Endothelial cell of umbilical vein (primary cell): ENCODE measurements around the gene EPHX1. TPM values are rescaled to one million over a fixed set of nuclear protein-coding genes. Genes with fewer than 3 reads are reported as not detected.

Experiments used
- BruUV-seq: library from RNA; stranded (reverse); fragments of 400-500 nt; replicated peaks from 2 replicates; lab custom pipeline; 2021; lab: Mats Ljungman, UMichigan
- CTCF ChIA-PET: fragments of 300-600, 350-600 bp; sonication (Branson Sonifier 250); formaldehyde crosslinking; loops from one replicate; lab custom pipeline; 2021; ENCODE audit warnings: antibody characterized with exemption, inconsistent platforms; lab: Charles Lee
- POLR2A ChIA-PET: fragments of 300-600, 350-600 bp; sonication (Branson Sonifier 250); formaldehyde crosslinking; loops from one replicate; lab custom pipeline; 2021; ENCODE audit warnings: antibody characterized with exemption, inconsistent platforms; lab: Charles Lee
- DNase-seq: peaks from one replicate; pipeline ENCODE4 v3.0.0-alpha.2; 2011; ENCODE audit warnings: low read depth, low spot score
- FAIRE-seq: peaks from 2 replicates; lab custom pipeline; 2011; peaks lifted over from hg19 to GRCh38; lab: Jason Lieb, UNC
- H2AFZ ChIP-seq: 2 replicates; pipeline ENCODE4 v1.6.0; 2012; ENCODE audit warnings: low read depth, low read length, control low read depth, inconsistent platforms
- H3K27ac ChIP-seq: 2 replicates; pipeline ENCODE4 v1.5.1; 2011; ENCODE audit warnings: low read depth, mild to moderate bottlenecking, control low read depth, low read length, moderate library complexity; ENCODE audit not compliant: insufficient read depth
- H3K27me3 ChIP-seq, 2 experiments: 2 replicates each; pipeline versions ENCODE4 v1.6.0 to v1.6.1; 2011; ENCODE audit warnings: low read length in 2 of 2, mixed read lengths in 1 of 2; ENCODE audit not compliant: control insufficient read depth in 2 of 2, insufficient read depth in 2 of 2
- H3K36me3 ChIP-seq, 2 experiments: 2 replicates in 1 of 2; 3 replicates in 1 of 2; pipeline ENCODE4 v1.5.1; 2011; ENCODE audit warnings: low read length in 2 of 2, mild to moderate bottlenecking in 1 of 2, moderate library complexity in 1 of 2; ENCODE audit not compliant: control insufficient read depth in 2 of 2, insufficient read depth in 2 of 2; ENCODE audit errors: extremely low read depth in 1 of 2
- H3K4me1 ChIP-seq: 3 replicates; pipeline ENCODE4 v1.5.1; 2011; ENCODE audit warnings: mild to moderate bottlenecking, low read length; ENCODE audit not compliant: control insufficient read depth, insufficient read depth; ENCODE audit errors: extremely low read depth
- H3K4me2 ChIP-seq: 2 replicates; pipeline ENCODE4 v1.6.1; 2011; ENCODE audit warnings: low read length, control low read depth, mixed read lengths; ENCODE audit not compliant: insufficient read depth
- H3K4me3 ChIP-seq, 3 experiments: fragments of 200-600 bp in 1 of 3; sonication (generic), shearing (Covaris generic) in 1 of 3; replicated peaks in 1 of 3; 2 replicates each; pipeline ENCODE4 v1.5.1; 2011 to 2016; ENCODE audit warnings: control low read depth in 3 of 3, low read length in 3 of 3, mild to moderate bottlenecking in 2 of 3, inconsistent platforms in 1 of 3, low read depth in 1 of 3, moderate library complexity in 1 of 3; ENCODE audit not compliant: insufficient read depth in 1 of 3
- H3K79me2 ChIP-seq: 2 replicates; pipeline ENCODE4 v1.6.0; 2012; ENCODE audit warnings: low read length, inconsistent platforms; ENCODE audit not compliant: control insufficient read depth, insufficient read depth
- H3K9ac ChIP-seq: replicated peaks from 2 replicates; pipeline ENCODE3; 2011; ENCODE audit warnings: low read length, control low read depth; ENCODE audit not compliant: insufficient read depth; ENCODE audit errors: extremely low read depth
- H3K9me1 ChIP-seq: replicated peaks from 3 replicates; pipeline ENCODE4 v1.6.0; 2011; ENCODE audit warnings: mild to moderate bottlenecking, low read length; ENCODE audit not compliant: control insufficient read depth, insufficient read depth; ENCODE audit errors: extremely low read depth
- H3K9me3 ChIP-seq: replicated peaks from 2 replicates; pipeline ENCODE4 v1.5.1; 2012; ENCODE audit warnings: low read length, inconsistent platforms; ENCODE audit not compliant: control insufficient read depth, insufficient read depth
- H4K20me1 ChIP-seq: replicated peaks from 2 replicates; pipeline ENCODE3; 2011; ENCODE audit warnings: mild to moderate bottlenecking, low read length; ENCODE audit not compliant: control insufficient read depth, insufficient read depth; ENCODE audit errors: extremely low read depth
- EZH2 ChIP-seq: IDR thresholded peaks from 2 replicates; pipeline ENCODE4 v1.6.1; 2012; ENCODE audit warnings: borderline replicate concordance, low read depth, mild to moderate bottlenecking, moderate library complexity, low read length, inconsistent platforms; ENCODE audit not compliant: severe bottlenecking
- FOS ChIP-seq: IDR thresholded peaks from 2 replicates; pipeline ENCODE4 v1.6.1; 2011; ENCODE audit warnings: mild to moderate bottlenecking, low read length, moderate library complexity, borderline replicate concordance; ENCODE audit not compliant: insufficient read depth
- GATA2 ChIP-seq: IDR thresholded peaks from 2 replicates; pipeline ENCODE4 v1.7.0; 2011; ENCODE audit warnings: low read depth, mild to moderate bottlenecking, moderate library complexity, mixed read lengths, low read length; ENCODE audit not compliant: insufficient read length, insufficient read depth
- JUN ChIP-seq: IDR thresholded peaks from 2 replicates; pipeline ENCODE4 v1.6.1; 2011; ENCODE audit warnings: borderline replicate concordance, low read depth; ENCODE audit not compliant: insufficient read length, insufficient read depth
- MYC ChIP-seq: IDR thresholded peaks from one replicate; pipeline ENCODE4 v1.6.1; 2011; ENCODE audit warnings: mild to moderate bottlenecking, low read depth, low read length
- POLR2A ChIP-seq: IDR thresholded peaks from 2 replicates; pipeline ENCODE4 v1.6.1; 2012; ENCODE audit warnings: low read depth, mild to moderate bottlenecking, control low read depth, low read length
- POLR2AphosphoS5 ChIP-seq: IDR thresholded peaks from 2 replicates; pipeline ENCODE4 v1.6.1; 2012; ENCODE audit warnings: low read depth, mild to moderate bottlenecking, control low read depth, low read length, moderate library complexity; ENCODE audit not compliant: insufficient read depth
- dilution Hi-C: fragments of 300-500 bp; cut with MboI; formaldehyde crosslinking; loops from one replicate; pipeline ENCODE4 v1.15.0; 2019; ENCODE audit warnings: low sequenced_read_pairs; ENCODE audit not compliant: extremely low pct_ligation_motif_present
- intact Hi-C: fragments of 100-400 bp; cut with micrococcal nuclease; formaldehyde crosslinking; loops from one replicate; pipeline ENCODE4 v1.10.0; 2022
- polyA plus RNA-seq, 4 experiments: library from polyadenylated mRNA; depleted of rRNA in 3 of 4; stranded (reverse) in 3 of 4; unstranded in 1 of 4; fragments of >200 nt; gene quantifications; 2 replicates each; pipeline versions ENCODE4 v1.2.1 to v1.2.3, GENCODE V29; 2011 to 2012; ENCODE audit warnings: missing spikeins in 1 of 4
- total RNA-seq: library from RNA; stranded (reverse); gene quantifications from 2 replicates; pipeline ENCODE4 v1.2.3, GENCODE V29; 2021
- TF ChIP-seq, protein P1 (sequence below), 2 donors: IDR thresholded peaks; 1 replicate in 1 of 2; 2 replicates in 1 of 2; pipeline ENCODE4 v1.5.1; 2011; ENCODE audit warnings: low read length in 2 of 2, mild to moderate bottlenecking in 2 of 2, moderate library complexity in 2 of 2, control low read depth in 1 of 2, inconsistent platforms in 1 of 2, low read depth in 1 of 2; ENCODE audit not compliant: insufficient read depth in 1 of 2; ENCODE audit errors: extremely low read depth in 1 of 2
- TF ChIP-seq, protein P2 (sequence below): IDR thresholded peaks from 2 replicates; pipeline ENCODE4 v1.6.1; 2011; ENCODE audit not compliant: insufficient read depth, insufficient read length

The EPHX1 gene
- total and polyA plus RNA-seq, 2 donors (not counting 3 experiments of a cell fraction or from before 2014, with no cell fraction given), result 23.7 to 25.2 TPM

DNA sequence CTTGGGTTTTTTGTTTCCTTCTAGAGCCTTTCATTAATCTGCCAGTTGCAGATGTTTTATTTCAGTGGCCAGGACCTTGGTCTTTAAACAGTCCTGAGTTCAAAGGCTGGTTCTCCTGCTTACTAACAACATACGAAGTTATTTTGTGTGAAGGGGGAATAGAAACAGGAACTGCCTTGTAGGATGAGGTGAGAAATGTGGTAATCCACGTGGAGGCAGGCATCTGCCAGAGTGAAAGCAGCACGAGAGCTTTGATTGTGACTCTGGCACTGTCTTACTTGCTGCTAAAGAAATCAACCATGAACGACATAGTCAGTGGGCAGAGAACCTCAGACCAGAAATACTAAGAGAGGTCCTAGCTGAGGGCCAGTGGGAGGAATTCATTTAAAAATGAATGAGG lies 41.9 kb downstream of the EPHX1 start:
- Histone ChIP-seq H3K4me1 (no peaks in the 10 kb centered on the region), H3K9me3 (no peaks in the 10 kb centered on the region), H2AFZ (no peak overlapping the region), H3K4me3 (no peak overlapping the region), H3K36me3 (peaks cover 0 to 2% of the 10 kb centered on the region in 2 experiments), H4K20me1 (no peaks in the 10 kb centered on the region), H3K4me2 (no peak overlapping the region), H3K9me1 (no peaks in the 10 kb centered on the region), H3K27me3 (no peaks in the 10 kb centered on the region), H3K9ac (no peak overlapping the region), H3K79me2 (no peaks in the 10 kb centered on the region), H3K27ac (no peak overlapping the region)
- TF ChIP-seq EZH2 (no peak), FOS (no peak), POLR2AphosphoS5 (no peak), GATA2 (no peak), POLR2A (no peak), MYC (no peak), JUN (no peak)
- TF ChIP-seq, protein P1, sequence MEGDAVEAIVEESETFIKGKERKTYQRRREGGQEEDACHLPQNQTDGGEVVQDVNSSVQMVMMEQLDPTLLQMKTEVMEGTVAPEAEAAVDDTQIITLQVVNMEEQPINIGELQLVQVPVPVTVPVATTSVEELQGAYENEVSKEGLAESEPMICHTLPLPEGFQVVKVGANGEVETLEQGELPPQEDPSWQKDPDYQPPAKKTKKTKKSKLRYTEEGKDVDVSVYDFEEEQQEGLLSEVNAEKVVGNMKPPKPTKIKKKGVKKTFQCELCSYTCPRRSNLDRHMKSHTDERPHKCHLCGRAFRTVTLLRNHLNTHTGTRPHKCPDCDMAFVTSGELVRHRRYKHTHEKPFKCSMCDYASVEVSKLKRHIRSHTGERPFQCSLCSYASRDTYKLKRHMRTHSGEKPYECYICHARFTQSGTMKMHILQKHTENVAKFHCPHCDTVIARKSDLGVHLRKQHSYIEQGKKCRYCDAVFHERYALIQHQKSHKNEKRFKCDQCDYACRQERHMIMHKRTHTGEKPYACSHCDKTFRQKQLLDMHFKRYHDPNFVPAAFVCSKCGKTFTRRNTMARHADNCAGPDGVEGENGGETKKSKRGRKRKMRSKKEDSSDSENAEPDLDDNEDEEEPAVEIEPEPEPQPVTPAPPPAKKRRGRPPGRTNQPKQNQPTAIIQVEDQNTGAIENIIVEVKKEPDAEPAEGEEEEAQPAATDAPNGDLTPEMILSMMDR (IDR thresholded peaks at IDR 0.05; ENCODE audit: extremely low read depth in 1 of 2, insufficient read depth in 1 of 2, low read depth in 1 of 2, low read length in 2 of 2), result no peak
- TF ChIP-seq, protein P2, sequence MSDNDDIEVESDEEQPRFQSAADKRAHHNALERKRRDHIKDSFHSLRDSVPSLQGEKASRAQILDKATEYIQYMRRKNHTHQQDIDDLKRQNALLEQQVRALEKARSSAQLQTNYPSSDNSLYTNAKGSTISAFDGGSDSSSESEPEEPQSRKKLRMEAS, result no peak
- DNase-seq, result no peak
- CTCF ChIA-PET, result interaction anchor here (0.5 to 2.0 kb wide), 4 partner anchors 27 to 377 kb away, joined by 3 to 7 read pairs (median 4); partner anchors contain the start of gene TMEM63A
- BruUV-seq, result no TSS peak
- intact Hi-C loops (no loop called here), dilution Hi-C loops (no loop called here)
- POLR2A ChIA-PET, result no interaction called here
- FAIRE-seq, result no peak
